ENCODE measurements around the gene HES5. TPM values are rescaled to one million over a fixed set of nuclear protein-coding genes. Genes with fewer than 3 reads are reported as not detected.
"Not testable (repeated sequence)": the region's sequence is repeated elsewhere in the genome, so short reads cannot be mapped to it uniquely, and the experiment has no call there.

Gene HES5
- total and polyA plus RNA-seq, 2 experiments from 2014 or later: not detected

DNA sequence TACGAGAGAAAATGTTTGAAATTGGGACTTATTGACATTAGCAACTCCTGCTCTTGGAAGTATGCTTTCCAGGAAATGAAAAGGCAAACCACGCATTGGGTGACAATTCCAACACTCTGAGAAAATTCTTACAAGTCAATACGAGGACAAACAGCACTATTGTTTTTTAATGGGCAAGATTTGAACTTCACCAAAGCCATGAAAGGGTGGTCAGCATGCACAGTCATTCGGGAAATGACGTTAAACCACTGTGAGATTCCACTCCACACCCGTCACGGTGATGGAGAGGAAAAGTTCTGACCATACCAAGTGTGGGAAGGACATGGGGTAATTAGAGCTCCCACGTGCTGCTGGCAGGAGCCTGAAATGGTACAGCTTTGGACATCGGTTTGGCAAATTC is 44.3 kb upstream of the HES5 start:
- 42 to 43% methylated on average over 9 of the region's 9 CpGs for WGBS, 2 experiments (ENCODE audit: low coverage in 1 of 2, low lambda C conversion rate in 2 of 2, missing lambda C conversion rate in 2 of 2)
- Histone ChIP-seq H3K4me2 (ENCODE audit: unreplicated experiment) (no peak overlapping the region), H3K9ac (no peak overlapping the region), H3K9me2 (ENCODE audit: insufficient read depth) (no peaks in the 10 kb centered on the region), H3K27ac (no peak overlapping the region), H3K79me2 (ENCODE audit: insufficient read depth) (no peaks in the 10 kb centered on the region), H3K9me3 (ENCODE audit: low read depth) (no peaks in the 10 kb centered on the region), H3K4me1 (ENCODE audit: insufficient read depth) (no peaks in the 10 kb centered on the region), H2AFZ (no peak overlapping the region), H3K27me3 (replicated peaks; ENCODE audit: insufficient read depth) (peaks cover 23% of the 10 kb centered on the region), H3F3A (ENCODE audit: insufficient read depth) (no peaks in the 10 kb centered on the region), H4K20me1 (ENCODE audit: insufficient read depth) (no peaks in the 10 kb centered on the region), H3K36me3 (ENCODE audit: low read depth) (no peaks in the 10 kb centered on the region), H3K4me3 (no peak overlapping the region)
- in situ Hi-C loops (cut with MboI): no loop called here
- TF ChIP-seq EZH2 (IDR thresholded peaks at IDR 0.05; ENCODE audit: insufficient read depth, poor library complexity, severe bottlenecking) (no peak), EZH2phosphoT487 (IDR thresholded peaks at IDR 0.05; ENCODE audit: insufficient read depth, low read depth) (no peak)
- DNase-seq: no peak

DNA sequence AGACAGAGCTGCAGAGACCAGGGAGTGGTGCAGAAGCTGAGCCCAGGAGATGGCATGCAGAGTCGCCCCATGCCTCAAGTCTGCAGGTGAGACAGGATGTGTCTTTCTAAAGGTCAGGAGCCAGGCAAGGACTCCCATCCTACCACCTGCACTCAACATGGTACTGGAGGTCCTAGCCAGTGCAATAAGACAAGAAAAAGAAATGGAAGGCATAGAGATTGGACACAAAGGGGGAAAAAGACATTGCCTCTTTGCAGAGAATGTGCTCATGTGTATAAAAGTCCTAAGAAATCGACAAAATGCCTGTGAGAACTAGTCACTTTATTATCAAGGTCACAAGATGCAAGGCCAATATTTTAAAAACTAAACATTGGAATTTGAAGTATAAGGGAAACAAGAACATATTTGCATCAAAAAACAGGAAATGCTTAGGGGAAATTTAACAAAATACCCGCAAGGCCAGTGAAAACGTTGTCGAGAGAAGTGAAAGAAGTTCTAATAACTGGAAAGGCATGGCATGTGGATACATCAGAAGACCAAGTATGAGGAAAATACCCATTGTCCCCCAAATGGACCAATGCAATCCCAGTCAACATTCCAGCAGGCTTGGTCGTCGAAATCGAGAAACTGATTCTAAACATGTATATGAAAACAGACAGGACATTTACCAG is 43.3 kb upstream of the HES5 start:
- no peaks in the 10 kb centered on the region for H3K79me2 ChIP-seq (ENCODE audit: insufficient read depth)
- 50 to 55% methylated on average over 8 of the region's 8 CpGs for WGBS, 2 experiments (ENCODE audit: low coverage in 1 of 2, low lambda C conversion rate in 2 of 2, missing lambda C conversion rate in 2 of 2)
- peaks cover 23% of the 10 kb centered on the region for H3K27me3 ChIP-seq (replicated peaks; ENCODE audit: insufficient read depth)
- H3F3A ChIP-seq (ENCODE audit: insufficient read depth): no peaks in the 10 kb centered on the region
- no peaks in the 10 kb centered on the region for H3K36me3 ChIP-seq (ENCODE audit: low read depth)
- no peaks in the 10 kb centered on the region for H4K20me1 ChIP-seq (ENCODE audit: insufficient read depth)
- H3K9me3 ChIP-seq (ENCODE audit: low read depth): no peaks in the 10 kb centered on the region
- TF ChIP-seq EZH2phosphoT487 (IDR thresholded peaks at IDR 0.05; ENCODE audit: insufficient read depth, low read depth): no peak
- TF ChIP-seq EZH2 (IDR thresholded peaks at IDR 0.05; ENCODE audit: insufficient read depth, poor library complexity, severe bottlenecking): no peak
- no peak overlapping the region for H3K4me3 ChIP-seq
- H3K4me2 ChIP-seq (ENCODE audit: unreplicated experiment): no peak overlapping the region
- no peak overlapping the region for H2AFZ ChIP-seq
- no peak overlapping the region for H3K9ac ChIP-seq
- in situ Hi-C loops (cut with MboI): no loop called here
- H3K4me1 ChIP-seq (ENCODE audit: insufficient read depth): no peaks in the 10 kb centered on the region
- DNase-seq: no peak
- no peaks in the 10 kb centered on the region for H3K9me2 ChIP-seq (ENCODE audit: insufficient read depth)
- no peak overlapping the region for H3K27ac ChIP-seq

- Histone ChIP-seq H3K79me2 (ENCODE audit: insufficient read depth) (no peaks in the 10 kb centered on the region), H3K9me2 (ENCODE audit: insufficient read depth) (no peaks in the 10 kb centered on the region), H3F3A (ENCODE audit: insufficient read depth) (no peaks in the 10 kb centered on the region), H2AFZ (no peak overlapping the region), H3K27me3 (replicated peaks; ENCODE audit: insufficient read depth) (peaks cover 25% of the 10 kb centered on the region), H4K20me1 (ENCODE audit: insufficient read depth) (no peaks in the 10 kb centered on the region), H3K9ac (no peak overlapping the region), H3K27ac (no peak overlapping the region), H3K4me1 (ENCODE audit: insufficient read depth) (no peaks in the 10 kb centered on the region), H3K36me3 (ENCODE audit: low read depth) (no peaks in the 10 kb centered on the region), H3K9me3 (ENCODE audit: low read depth) (no peaks in the 10 kb centered on the region), H3K4me2 (ENCODE audit: unreplicated experiment) (no peak overlapping the region), H3K4me3 (no peak overlapping the region)
- in situ Hi-C loops (cut with MboI): no loop called here
- TF ChIP-seq EZH2 (IDR thresholded peaks at IDR 0.05; ENCODE audit: insufficient read depth, poor library complexity, severe bottlenecking) (no peak), EZH2phosphoT487 (IDR thresholded peaks at IDR 0.05; ENCODE audit: insufficient read depth, low read depth) (no peak)
- DNase-seq: no peak
- 64% methylated on average over 9 of the region's 9 CpGs for WGBS, 2 experiments (ENCODE audit: low coverage in 1 of 2, low lambda C conversion rate in 2 of 2, missing lambda C conversion rate in 2 of 2)
Observed at GRCh38 chr1:2571348-2571747, 41.3 kb upstream of the HES5 start.

- in situ Hi-C loops (cut with MboI): no loop called here
- DNase-seq: no peak
- no peak overlapping the region for H3K4me2 ChIP-seq (ENCODE audit: unreplicated experiment)
- no peak overlapping the region for H3K27ac ChIP-seq
- no peaks in the 10 kb centered on the region for H3K36me3 ChIP-seq (ENCODE audit: low read depth)
- H3K27me3 ChIP-seq (replicated peaks; ENCODE audit: insufficient read depth): peaks cover 32% of the 10 kb centered on the region
- 51 to 62% methylated on average over 15 to 17 of the region's 17 CpGs for WGBS, 2 experiments (ENCODE audit: low coverage in 1 of 2, low lambda C conversion rate in 2 of 2, missing lambda C conversion rate in 2 of 2)
- TF ChIP-seq EZH2 (IDR thresholded peaks at IDR 0.05; ENCODE audit: insufficient read depth, poor library complexity, severe bottlenecking): no peak
- TF ChIP-seq EZH2phosphoT487 (IDR thresholded peaks at IDR 0.05; ENCODE audit: insufficient read depth, low read depth): no peak
- H3K9me3 ChIP-seq (ENCODE audit: low read depth): no peaks in the 10 kb centered on the region
- H3K9ac ChIP-seq: no peak overlapping the region
- no peaks in the 10 kb centered on the region for H4K20me1 ChIP-seq (ENCODE audit: insufficient read depth)
- no peaks in the 10 kb centered on the region for H3F3A ChIP-seq (ENCODE audit: insufficient read depth)
- H2AFZ ChIP-seq: no peak overlapping the region
- H3K4me1 ChIP-seq (ENCODE audit: insufficient read depth): no peaks in the 10 kb centered on the region
- no peaks in the 10 kb centered on the region for H3K9me2 ChIP-seq (ENCODE audit: insufficient read depth)
- H3K79me2 ChIP-seq (ENCODE audit: insufficient read depth): no peaks in the 10 kb centered on the region
- H3K4me3 ChIP-seq: no peak overlapping the region
Observed at GRCh38 chr1:2570332-2570731, 40.3 kb upstream of the HES5 start.

DNA sequence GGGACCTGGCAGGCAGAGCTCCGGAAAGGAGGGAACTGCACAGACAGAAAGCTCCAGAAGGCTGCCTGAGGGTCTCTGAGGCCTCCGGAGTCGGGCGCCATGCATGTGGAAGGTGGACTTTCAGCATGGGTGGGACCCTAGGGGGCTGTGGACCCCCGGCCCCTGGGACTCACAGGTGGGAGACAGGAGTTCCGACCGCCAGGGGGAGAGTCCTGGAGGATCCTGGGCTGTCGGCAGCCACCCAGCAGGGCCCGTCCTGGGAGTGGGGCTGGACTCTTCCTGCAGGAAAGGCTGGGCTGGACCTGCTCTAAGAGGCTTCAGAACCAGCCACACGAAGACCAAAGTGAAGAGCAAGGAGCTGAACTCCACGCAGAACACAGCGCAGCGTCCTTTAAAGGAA is 39.6 kb upstream of the HES5 start:
- in situ Hi-C loops (cut with MboI); H3K4me3 ChIP-seq; H3K79me2 ChIP-seq (ENCODE audit: insufficient read depth); H3K4me2 ChIP-seq (ENCODE audit: unreplicated experiment); H3K9me2 ChIP-seq (ENCODE audit: insufficient read depth); DNase-seq; H3F3A ChIP-seq (ENCODE audit: insufficient read depth); H3K36me3 ChIP-seq (ENCODE audit: low read depth); H4K20me1 ChIP-seq (ENCODE audit: insufficient read depth); H3K9ac ChIP-seq; H3K27ac ChIP-seq; H2AFZ ChIP-seq; H3K9me3 ChIP-seq (ENCODE audit: low read depth); H3K4me1 ChIP-seq (ENCODE audit: insufficient read depth): not testable (repeated sequence)
- 59 to 65% methylated on average over 13 of the region's 13 CpGs for WGBS, 2 experiments (ENCODE audit: low coverage in 1 of 2, low lambda C conversion rate in 2 of 2, missing lambda C conversion rate in 2 of 2)
- H3K27me3 ChIP-seq (replicated peaks; ENCODE audit: insufficient read depth): peaks cover 37% of the 10 kb centered on the region

Data from GM23248 (cell line).